Cardiac muscle cell (in vitro differentiated cells and primary cell): Measurements from ENCODE around the gene ADAMTS18. TPM values are rescaled to one million over a fixed set of nuclear protein-coding genes. Genes with fewer than 3 reads are reported as not detected.

Experiments used
- DNase-seq, 2 donors: peaks; one replicate each; pipeline versions ENCODE4 v3.0.0 to v3.0.0-alpha.2; 2010 to 2017; ENCODE audit warnings: low read depth in 1 of 2, low spot score in 1 of 2
- H3K27ac ChIP-seq: fragments of 200-600 bp; sonication (generic); 2 replicates; pipeline ENCODE4 v1.5.1; 2016
- H3K27me3 ChIP-seq: fragments of 200-600 bp; sonication (generic); 2 replicates; pipeline ENCODE4 v1.6.0; 2016; ENCODE audit warnings: control low read depth
- H3K36me3 ChIP-seq: fragments of 200-600 bp; sonication (generic); 2 replicates; pipeline ENCODE4 v1.5.1; 2016; ENCODE audit warnings: control low read depth
- H3K4me1 ChIP-seq: fragments of 200-600 bp; sonication (generic); 2 replicates; pipeline ENCODE4 v1.8.1; 2017; ENCODE audit warnings: low read depth, mild to moderate bottlenecking, mixed run types
- H3K4me3 ChIP-seq: fragments of 200-600 bp; sonication (generic); 2 replicates; pipeline ENCODE4 v1.5.1; 2016; ENCODE audit warnings: mild to moderate bottlenecking
- H3K9me3 ChIP-seq: fragments of 200-600 bp; sonication (generic); 2 replicates; pipeline ENCODE4 v1.5.1; 2017; ENCODE audit warnings: low read depth, mild to moderate bottlenecking, control low read depth
- CTCF ChIP-seq: IDR thresholded peaks from 2 replicates; pipeline ENCODE4 v1.5.1; 2012; ENCODE audit warnings: low read depth, mild to moderate bottlenecking, low read length
- polyA plus RNA-seq: library from polyadenylated mRNA; unstranded; fragments of >200 nt; fragmentation: Nextera tagmentation; extraction: Ambion mirVana; gene quantifications from 2 replicates; pipeline ENCODE4 v1.2.1, GENCODE V29; 2016
- total RNA-seq: library from RNA; depleted of rRNA; stranded (reverse); fragments of >200 nt; gene quantifications from 2 replicates; pipeline ENCODE4 v1.2.3, GENCODE V29; 2016

Gene ADAMTS18
- total and polyA plus RNA-seq, 2 experiments from 2014 or later, result 0.06 TPM; not detected in 1

GRCh38 chr16:77233799-77234519 lies 200.9 kb downstream of the ADAMTS18 start:
- Histone ChIP-seq H3K4me1 (no peaks in the 10 kb centered on the region), H3K9me3 (no peaks in the 10 kb centered on the region), H3K4me3 (no peak overlapping the region), H3K27me3 (peaks cover 6% of the 10 kb centered on the region), H3K27ac (no peak overlapping the region), H3K36me3 (no peaks in the 10 kb centered on the region)
- DNase-seq, result no peak
- no peak for TF ChIP-seq CTCF

Other genes starting within 250 kb of the ADAMTS18 start
- gene MON1B, start 243.8 kb downstream of the ADAMTS18 start, total RNA-seq, result 14.6 and 22.8 TPM in 2 replicates
- gene MON1B, start 243.8 kb downstream of the ADAMTS18 start, polyA plus RNA-seq, result 21.0 and 32.2 TPM in 2 replicates
- 0.99 and 3.2 TPM in 2 replicates for gene SYCE1L, start 235.6 kb downstream of the ADAMTS18 start, total RNA-seq
- 6.6 and 7.2 TPM in 2 replicates for gene SYCE1L, start 235.6 kb downstream of the ADAMTS18 start, polyA plus RNA-seq